PC-9 (cell line): ENCODE results near the gene RBM38.

Experiments
- CTCF ChIP-seq: fragments of 200-600 bp; sonication (generic); conservative IDR thresholded peaks from 2 replicates; pipeline ENCODE4 v1.6.1; 2017; ENCODE audit warnings: mixed run types, antibody characterized with exemption, mild to moderate bottlenecking, moderate library complexity
- EZH2 ChIP-seq: fragments of 200-600 bp; sonication (generic); IDR thresholded peaks from 2 replicates; pipeline ENCODE4 v1.8.0; 2017; ENCODE audit warnings: antibody characterized with exemption, low read depth

- TF ChIP-seq CTCF: no peak
- TF ChIP-seq EZH2: no peak
These were observed 47.4 kb downstream of the RBM38 start for GRCh38 chr20:57438552-57438951.
